ENCODE data around the gene NPW.
A peak's percentile ranks its signal among the peaks of the same experiment; 100 is the strongest.

NPW gene

GRCh38 chr16:2022723-2023091, 3.1 kb downstream of the NPW start:
- DNase-seq, result peak; percentile 75
- H3K4me1 ChIP-seq, result 0 out of 2 replicates have a peak, but pooled peaks cover 4% of the 10 kb centered on the region
- H3K27me3 ChIP-seq, result no peaks in the 10 kb centered on the region
- no peak for TF ChIP-seq CTCF (IDR thresholded peaks at IDR 0.05; ENCODE audit: low read depth, low read length)
- no peaks in the 10 kb centered on the region for H3K36me3 ChIP-seq
- no peaks in the 10 kb centered on the region for H3K9me3 ChIP-seq
- peak overlapping the region; percentile 50 for H3K4me3 ChIP-seq (ENCODE audit: low read depth, low read length)

GRCh38 chr16:2023092-2024031, 3.8 kb downstream of the NPW start:
- peak; percentile 93 for DNase-seq
- Histone ChIP-seq H3K4me1 (0 out of 2 replicates have a peak, but pooled peaks cover 4% of the 10 kb centered on the region), H3K4me3 (ENCODE audit: low read depth, low read length) (peak overlapping the region; percentile 53), H3K36me3 (no peaks in the 10 kb centered on the region), H3K27me3 (no peaks in the 10 kb centered on the region), H3K9me3 (no peaks in the 10 kb centered on the region)
- peak; percentile 84 for TF ChIP-seq CTCF (IDR thresholded peaks at IDR 0.05; ENCODE audit: low read depth, low read length)

GRCh38 chr16:2024032-2024420, 4.4 kb downstream of the NPW start:
- no peaks in the 10 kb centered on the region for H3K9me3 ChIP-seq
- no peaks in the 10 kb centered on the region for H3K27me3 ChIP-seq
- no peaks in the 10 kb centered on the region for H3K36me3 ChIP-seq
- TF ChIP-seq CTCF (IDR thresholded peaks at IDR 0.05; ENCODE audit: low read depth, low read length), result no peak
- DNase-seq, result no peak
- 0 out of 2 replicates have a peak, but pooled peaks cover 4% of the 10 kb centered on the region for H3K4me1 ChIP-seq
- peak overlapping the region; percentile 53 for H3K4me3 ChIP-seq (ENCODE audit: low read depth, low read length)

GRCh38 chr16:2025251-2025650, 5.7 kb downstream of the NPW start:
- Histone ChIP-seq H3K4me3 (ENCODE audit: low read depth, low read length) (no peak overlapping the region), H3K4me1 (0 out of 2 replicates have a peak, but pooled peaks cover 4% of the 10 kb centered on the region), H3K36me3 (no peaks in the 10 kb centered on the region), H3K9me3 (no peaks in the 10 kb centered on the region), H3K27me3 (no peaks in the 10 kb centered on the region)
- TF ChIP-seq CTCF (IDR thresholded peaks at IDR 0.05; ENCODE audit: low read depth, low read length), result no peak
- DNase-seq, result no peak

- Histone ChIP-seq H3K4me3 (ENCODE audit: low read depth, low read length) (no peak overlapping the region), H3K4me1 (0 out of 2 replicates have a peak, but pooled peaks cover 4% of the 10 kb centered on the region), H3K27me3 (no peaks in the 10 kb centered on the region), H3K9me3 (no peaks in the 10 kb centered on the region), H3K36me3 (no peaks in the 10 kb centered on the region)
- TF ChIP-seq CTCF (IDR thresholded peaks at IDR 0.05; ENCODE audit: low read depth, low read length), result no peak
- DNase-seq, result no peak
Observed at GRCh38 chr16:2025878-2026460, 6.4 kb downstream of the NPW start.

Data from BE2C (cell line).